HAP-1 (cell line): Measurements from ENCODE around the gene CFAP92.

Experiments
- DNase-seq, 2 experiments: peaks; one replicate each; pipeline ENCODE4 v3.0.0-alpha.2; 2016 to 2020; ENCODE audit warnings: low spot score in 2 of 2
- H3K27me3 ChIP-seq: fragments of 250-450 bp; sonication (Bioruptor Pico); 2 replicates; pipeline ENCODE4 v1.5.1; 2020; ENCODE audit warnings: low read depth, mild to moderate bottlenecking, moderate library complexity
- H3K36me3 ChIP-seq: fragments of 250-450 bp; sonication (Bioruptor Pico); replicated peaks from 2 replicates; pipeline ENCODE4 v1.5.1; 2020; ENCODE audit warnings: mild to moderate bottlenecking
- H3K4me1 ChIP-seq: fragments of 250-450 bp; sonication (Bioruptor Pico); 2 replicates; pipeline ENCODE4 v1.5.1; 2020; ENCODE audit warnings: mild to moderate bottlenecking
- H3K4me3 ChIP-seq: fragments of 250-450 bp; sonication (Bioruptor Pico); 2 replicates; pipeline ENCODE4 v1.5.1; 2020; ENCODE audit warnings: mild to moderate bottlenecking, moderate library complexity
- H3K9me3 ChIP-seq: fragments of 250-450 bp; sonication (Bioruptor Pico); 2 replicates; pipeline ENCODE4 v1.5.1; 2020; ENCODE audit warnings: mild to moderate bottlenecking, moderate library complexity
- in situ Hi-C: fragments of 300-500 bp; cut with MboI; formaldehyde crosslinking; loops from 3 replicates; pipeline ENCODE4 v1.14.3; 2020; ENCODE audit warnings: low sequenced_read_pairs, inconsistent platforms, mixed read lengths

Gene CFAP92

DNA sequence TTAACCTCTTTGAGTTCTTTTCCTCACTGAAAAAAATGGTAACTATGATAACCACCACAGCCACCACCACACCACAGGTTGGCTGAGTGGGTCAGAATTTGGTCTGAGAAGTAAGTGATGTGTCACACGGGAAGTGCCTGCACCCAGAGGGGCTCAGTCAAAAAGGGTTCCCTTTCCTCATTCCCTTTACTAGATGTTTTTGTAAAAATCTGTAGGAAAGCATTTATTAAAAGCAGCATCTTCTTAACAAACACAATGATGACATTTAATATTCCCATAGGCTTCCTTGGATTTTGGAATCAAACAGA, 23.2 kb downstream of the CFAP92 start:
- H3K4me1 ChIP-seq, result no peaks in the 10 kb centered on the region
- H3K9me3 ChIP-seq, result no peaks in the 10 kb centered on the region
- no peak for DNase-seq
- in situ Hi-C loops, result loop anchor here (5.0 kb wide), 1 partner anchor 277 kb away; the partner anchor contains the start of gene COPG1
- H3K27me3 ChIP-seq, result no peaks in the 10 kb centered on the region; the same call in 1 of the 2 replicates
- no peaks in the 10 kb centered on the region for H3K36me3 ChIP-seq
- no peak overlapping the region for H3K4me3 ChIP-seq

DNA sequence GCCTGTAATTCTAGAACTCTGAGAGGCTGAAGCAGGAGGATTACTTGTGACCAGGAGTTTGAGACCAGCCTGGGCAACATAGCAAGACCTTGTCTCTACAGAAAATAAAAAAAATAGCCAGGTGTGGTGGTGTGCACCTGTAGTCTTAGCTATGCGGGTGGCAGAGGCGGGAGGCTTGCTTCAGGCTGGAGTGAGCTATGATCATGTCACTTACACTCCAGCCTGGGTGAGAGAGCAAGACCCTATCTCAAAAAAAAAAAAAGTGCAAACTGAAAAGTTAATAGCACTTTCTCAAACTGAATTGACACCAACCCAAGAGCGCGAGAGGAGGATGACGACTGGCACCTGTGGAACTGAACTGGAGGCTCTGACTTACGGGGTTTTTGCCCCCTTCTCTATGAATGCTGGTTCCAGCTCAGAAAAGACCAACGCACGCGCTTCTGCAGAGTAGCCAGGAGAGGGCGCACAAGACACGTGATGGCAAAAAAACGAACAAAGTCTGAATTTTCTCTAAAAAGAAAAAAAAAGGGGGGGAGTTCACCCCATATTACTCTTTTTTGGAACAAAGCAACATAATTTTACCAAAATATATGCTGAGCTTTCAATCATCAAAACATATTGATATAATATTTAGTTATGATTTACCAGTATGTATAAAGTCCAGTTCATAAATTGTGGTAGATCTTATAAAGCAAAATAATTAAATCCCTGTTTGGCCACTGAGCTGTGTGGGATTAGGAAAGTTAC, 23.7 kb downstream of the CFAP92 start:
- Histone ChIP-seq H3K9me3 (no peaks in the 10 kb centered on the region), H3K4me3 (no peak overlapping the region), H3K36me3 (no peaks in the 10 kb centered on the region), H3K4me1 (no peaks in the 10 kb centered on the region), H3K27me3 (no peaks in the 10 kb centered on the region)
- in situ Hi-C loops, result loop anchor here (5.0 kb wide), 1 partner anchor 277 kb away; the partner anchor contains the start of gene COPG1
- DNase-seq, result peak; percentile 41 to 74

DNA sequence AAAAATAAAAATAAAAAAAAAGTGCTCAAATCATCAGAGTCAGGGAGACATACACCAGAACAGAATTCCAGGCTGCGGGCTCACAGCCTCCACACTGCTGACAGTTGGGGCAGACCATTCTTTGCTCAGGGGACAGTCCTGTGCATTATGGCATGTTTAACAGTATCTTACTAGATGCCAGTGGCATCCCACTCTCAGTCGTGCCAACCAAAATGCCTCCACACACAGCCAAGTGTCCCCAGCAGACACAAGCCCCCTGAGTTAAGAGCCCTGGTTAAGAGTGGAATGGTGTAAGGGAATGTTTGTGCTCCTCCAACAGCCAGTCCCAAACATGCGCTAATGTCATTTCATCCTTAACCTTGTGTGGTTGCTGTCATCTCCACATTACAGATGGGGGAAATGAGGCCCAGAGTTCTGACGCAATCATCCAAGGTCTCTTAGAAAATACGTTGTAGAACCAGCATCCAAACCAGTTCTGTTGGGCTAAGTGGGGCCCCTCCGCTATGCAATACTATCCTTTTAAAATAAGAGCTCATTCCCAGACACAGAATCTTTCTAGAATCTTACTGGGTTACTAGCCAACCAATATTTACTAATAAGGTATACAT, 26.0 kb downstream of the CFAP92 start:
- DNase-seq, result no peak
- no peaks in the 10 kb centered on the region for H3K9me3 ChIP-seq
- H3K4me3 ChIP-seq, result no peak overlapping the region
- H3K36me3 ChIP-seq, result no peaks in the 10 kb centered on the region
- H3K27me3 ChIP-seq, result no peaks in the 10 kb centered on the region
- in situ Hi-C loops, result no loop called here
- H3K4me1 ChIP-seq, result no peaks in the 10 kb centered on the region

DNA sequence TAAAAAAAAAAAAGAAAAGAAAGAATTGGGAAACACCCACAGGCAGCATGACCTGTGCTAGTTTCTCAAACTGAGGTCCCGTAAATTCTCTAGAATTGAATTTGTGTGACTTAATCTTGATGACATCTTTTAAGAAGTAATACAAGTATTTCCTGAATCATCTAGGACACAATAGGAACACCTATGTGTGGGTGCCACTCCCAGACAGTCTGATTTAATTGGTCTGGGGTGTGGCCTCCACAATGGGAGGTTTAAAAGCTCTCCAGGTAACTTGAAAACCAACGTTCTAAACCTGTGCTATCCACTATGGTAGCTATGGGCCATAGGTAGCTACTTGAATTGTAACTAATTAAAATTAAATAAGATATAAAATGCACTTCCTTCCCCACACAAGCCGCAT, 28.1 kb downstream of the CFAP92 start:
- Histone ChIP-seq H3K9me3 (no peaks in the 10 kb centered on the region), H3K27me3 (peaks cover 6% of the 10 kb centered on the region), H3K4me1 (no peaks in the 10 kb centered on the region), H3K36me3 (no peaks in the 10 kb centered on the region), H3K4me3 (no peak overlapping the region)
- in situ Hi-C loops, result no loop called here
- no peak for DNase-seq

DNA sequence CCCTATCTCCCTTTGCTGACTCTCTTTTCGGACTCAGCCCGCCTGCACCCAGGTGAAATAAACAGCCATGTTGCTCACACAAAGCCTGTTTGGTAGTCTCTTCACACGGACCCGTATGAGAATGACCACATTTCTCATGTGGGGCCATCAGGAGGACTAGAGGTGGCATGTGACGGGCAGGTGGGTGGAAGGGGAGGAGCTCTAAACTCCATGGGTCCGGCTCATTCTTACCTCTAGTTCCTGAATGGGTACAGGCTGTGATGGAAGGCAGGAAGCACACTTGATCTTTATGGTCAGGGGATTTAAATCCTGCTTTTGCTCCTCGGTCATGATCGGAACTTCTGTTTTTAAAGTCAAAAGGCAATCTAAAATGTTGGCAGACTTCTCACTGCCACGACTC, 28.6 kb downstream of the CFAP92 start:
- DNase-seq, result no peak
- in situ Hi-C loops, result no loop called here
- Histone ChIP-seq H3K27me3 (peaks cover 11% of the 10 kb centered on the region), H3K4me1 (no peaks in the 10 kb centered on the region), H3K9me3 (no peaks in the 10 kb centered on the region), H3K4me3 (no peak overlapping the region), H3K36me3 (no peaks in the 10 kb centered on the region)

DNA sequence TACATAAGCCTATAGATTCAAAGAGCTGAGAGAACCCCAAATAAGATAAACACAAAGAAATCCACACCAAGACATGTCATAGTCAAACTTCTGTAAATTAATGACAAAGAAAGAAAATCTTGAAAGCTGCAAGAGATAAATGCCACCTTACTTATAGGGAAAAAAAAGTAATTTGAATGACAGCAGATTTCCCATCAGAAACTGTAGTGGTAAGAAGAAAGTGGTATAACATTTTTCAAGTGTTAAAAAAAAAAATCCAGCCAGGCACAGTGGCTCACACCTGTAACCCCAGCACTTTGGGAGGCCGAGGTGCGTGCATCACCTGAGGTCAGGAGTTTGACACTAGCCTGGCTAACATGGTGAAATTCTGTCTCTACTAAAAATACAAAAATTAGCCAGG, 37.4 kb downstream of the CFAP92 start:
- H3K27me3 ChIP-seq, result peaks cover 21% of the 10 kb centered on the region
- H3K9me3 ChIP-seq, result no peaks in the 10 kb centered on the region; the same call in 1 of the 2 replicates
- no peak for DNase-seq
- no peaks in the 10 kb centered on the region for H3K36me3 ChIP-seq
- no peaks in the 10 kb centered on the region for H3K4me1 ChIP-seq
- in situ Hi-C loops, result no loop called here
- H3K4me3 ChIP-seq, result no peak overlapping the region

DNA sequence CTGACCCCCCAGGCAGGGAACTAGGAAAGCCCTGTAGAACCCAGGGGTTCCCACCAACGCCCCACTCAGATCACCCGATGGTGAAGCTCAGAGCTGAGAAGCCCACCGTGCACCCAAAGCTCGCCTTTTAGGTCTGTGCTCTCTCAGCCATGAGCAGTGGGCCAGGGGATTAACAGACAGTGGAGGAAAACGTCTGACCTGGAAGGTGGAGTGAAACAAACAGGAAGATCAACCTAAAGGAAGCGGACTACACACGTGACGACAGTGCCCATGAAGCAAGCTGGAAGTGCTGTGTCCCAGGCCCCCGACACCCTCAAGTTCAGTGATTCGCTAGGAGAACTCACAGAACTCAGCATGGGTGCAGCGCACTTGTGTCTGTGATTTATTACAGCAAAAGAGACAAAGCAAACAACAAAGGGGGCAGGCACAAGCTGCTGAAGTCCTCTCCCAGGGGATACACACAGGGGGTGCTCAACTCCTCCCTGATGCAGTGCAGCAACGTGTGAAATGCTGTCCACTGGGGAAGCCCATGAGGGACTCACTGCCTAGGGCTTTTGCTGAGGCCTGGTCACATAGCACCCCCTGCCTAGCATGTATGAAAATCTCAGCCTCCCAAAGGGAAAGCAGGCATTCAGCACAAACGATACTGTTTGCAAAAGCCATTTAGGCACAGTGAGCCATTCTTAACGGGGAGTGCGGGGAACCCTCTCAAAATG, 43.5 kb downstream of the CFAP92 start:
- no peak for DNase-seq
- Histone ChIP-seq H3K9me3 (no peaks in the 10 kb centered on the region), H3K4me1 (no peaks in the 10 kb centered on the region), H3K27me3 (peaks cover 2% of the 10 kb centered on the region; the same call in 1 of the 2 replicates), H3K36me3 (no peaks in the 10 kb centered on the region), H3K4me3 (no peak overlapping the region)
- in situ Hi-C loops, result no loop called here

DNA sequence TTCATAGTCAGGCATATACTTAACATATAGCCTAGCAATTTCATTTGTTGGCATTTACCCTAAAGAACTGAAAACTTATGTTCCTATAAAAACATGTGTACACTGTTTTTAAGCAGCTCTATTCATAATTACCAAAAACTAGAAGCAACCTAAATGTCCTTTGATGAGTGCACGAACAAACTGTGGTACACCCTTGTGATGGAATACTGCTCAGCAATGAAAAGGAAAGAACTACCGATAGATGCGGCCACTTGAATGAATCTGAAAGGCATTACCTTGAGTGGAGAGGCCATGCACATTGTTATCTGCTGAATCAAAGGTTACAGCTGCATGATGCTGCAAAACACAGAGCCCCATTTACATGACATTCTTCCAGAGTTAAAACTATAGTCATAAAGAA, 44.7 kb downstream of the CFAP92 start:
- Histone ChIP-seq H3K27me3 (peaks cover 2% of the 10 kb centered on the region; the same call in 1 of the 2 replicates), H3K36me3 (no peaks in the 10 kb centered on the region), H3K4me1 (no peaks in the 10 kb centered on the region), H3K4me3 (no peak overlapping the region), H3K9me3 (no peaks in the 10 kb centered on the region)
- in situ Hi-C loops, result no loop called here
- DNase-seq, result no peak

DNA sequence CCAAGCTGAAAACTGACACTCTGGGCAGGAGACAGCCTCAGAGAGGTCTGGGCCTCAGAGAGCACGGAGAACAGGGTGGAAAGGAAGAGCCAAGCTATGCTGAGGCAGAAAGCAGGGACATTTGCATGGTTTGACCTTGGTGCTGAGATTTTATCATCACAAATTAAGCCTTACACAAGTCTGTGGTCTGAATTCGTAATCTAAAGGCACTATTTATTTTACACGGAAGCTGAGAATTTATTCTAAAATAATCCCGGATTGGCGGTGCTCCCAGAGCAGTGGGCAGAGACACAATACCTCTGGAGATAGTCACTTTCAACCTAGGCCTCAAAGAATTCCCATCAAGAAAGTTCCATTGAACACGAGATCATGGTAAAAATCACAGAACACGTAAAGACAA, 47.5 kb downstream of the CFAP92 start:
- H3K27me3 ChIP-seq, result peaks cover 2% of the 10 kb centered on the region; the same call in 1 of the 2 replicates
- no peak for DNase-seq
- no peaks in the 10 kb centered on the region for H3K36me3 ChIP-seq
- H3K4me1 ChIP-seq, result no peaks in the 10 kb centered on the region
- in situ Hi-C loops, result no loop called here
- H3K9me3 ChIP-seq, result no peaks in the 10 kb centered on the region
- no peak overlapping the region for H3K4me3 ChIP-seq

DNA sequence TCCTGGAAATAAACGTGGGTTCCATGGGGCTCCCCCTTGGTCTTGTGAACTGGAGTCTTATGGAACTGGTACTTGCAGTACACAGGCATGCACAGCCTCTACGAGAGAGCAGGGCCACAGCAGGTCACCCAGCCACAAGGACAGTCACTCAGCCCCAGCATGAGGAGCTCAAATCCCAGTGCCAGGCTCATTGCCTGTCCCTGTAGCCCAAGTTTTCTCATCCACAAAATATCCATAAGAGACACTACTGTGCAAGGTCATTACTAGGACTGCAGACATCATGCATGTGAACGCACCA, 48.0 kb downstream of the CFAP92 start:
- Histone ChIP-seq H3K36me3 (no peaks in the 10 kb centered on the region), H3K4me1 (no peaks in the 10 kb centered on the region), H3K9me3 (no peaks in the 10 kb centered on the region), H3K4me3 (no peak overlapping the region), H3K27me3 (peaks cover 2% of the 10 kb centered on the region; the same call in 1 of the 2 replicates)
- DNase-seq, result no peak
- in situ Hi-C loops, result no loop called here

DNA sequence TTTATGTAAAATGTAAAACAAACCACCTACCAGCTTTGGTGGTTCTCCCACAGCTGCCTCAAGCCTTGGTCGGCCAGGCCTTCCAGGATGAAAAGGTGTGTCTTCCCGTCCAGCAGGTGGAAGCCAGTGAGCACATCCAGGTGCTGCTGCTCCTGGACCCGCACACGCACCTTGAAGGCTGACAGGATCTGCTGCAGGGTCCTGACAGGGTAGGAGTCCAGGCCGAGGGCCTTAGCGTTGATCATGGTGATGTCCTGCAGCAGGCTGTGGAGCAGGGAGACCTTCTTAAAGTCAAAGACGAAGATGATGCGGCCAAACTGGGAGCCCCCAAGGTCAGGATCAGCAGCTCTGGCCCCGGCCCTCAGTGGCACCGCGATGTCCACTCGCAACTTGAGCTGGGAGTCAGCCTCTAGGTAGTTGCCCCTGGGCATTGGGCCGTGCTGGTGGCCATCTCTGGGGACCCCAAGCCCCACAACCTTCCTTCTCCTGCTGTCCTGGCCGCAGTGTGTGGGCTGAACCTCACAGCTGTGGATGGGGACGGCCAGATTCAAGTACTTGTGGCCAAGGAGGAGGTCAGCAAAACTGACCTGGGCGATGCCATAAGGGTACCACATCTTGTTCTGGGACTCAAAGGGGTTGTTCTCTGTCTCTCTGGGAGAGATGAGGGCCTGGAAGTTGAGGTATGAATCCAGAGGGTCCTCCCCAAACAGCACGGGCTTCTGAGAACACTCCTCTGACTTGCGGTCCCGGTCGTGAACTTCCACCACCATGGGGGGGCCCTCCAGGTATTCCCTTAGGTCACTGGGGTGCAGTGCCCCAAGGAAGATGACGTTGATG, 48.6 kb downstream of the CFAP92 start:
- in situ Hi-C loops, result no loop called here
- Histone ChIP-seq H3K27me3 (peaks cover 2% of the 10 kb centered on the region; the same call in 1 of the 2 replicates), H3K36me3 (no peaks in the 10 kb centered on the region), H3K4me1 (no peaks in the 10 kb centered on the region), H3K4me3 (no peak overlapping the region), H3K9me3 (no peaks in the 10 kb centered on the region)
- no peak for DNase-seq

DNA sequence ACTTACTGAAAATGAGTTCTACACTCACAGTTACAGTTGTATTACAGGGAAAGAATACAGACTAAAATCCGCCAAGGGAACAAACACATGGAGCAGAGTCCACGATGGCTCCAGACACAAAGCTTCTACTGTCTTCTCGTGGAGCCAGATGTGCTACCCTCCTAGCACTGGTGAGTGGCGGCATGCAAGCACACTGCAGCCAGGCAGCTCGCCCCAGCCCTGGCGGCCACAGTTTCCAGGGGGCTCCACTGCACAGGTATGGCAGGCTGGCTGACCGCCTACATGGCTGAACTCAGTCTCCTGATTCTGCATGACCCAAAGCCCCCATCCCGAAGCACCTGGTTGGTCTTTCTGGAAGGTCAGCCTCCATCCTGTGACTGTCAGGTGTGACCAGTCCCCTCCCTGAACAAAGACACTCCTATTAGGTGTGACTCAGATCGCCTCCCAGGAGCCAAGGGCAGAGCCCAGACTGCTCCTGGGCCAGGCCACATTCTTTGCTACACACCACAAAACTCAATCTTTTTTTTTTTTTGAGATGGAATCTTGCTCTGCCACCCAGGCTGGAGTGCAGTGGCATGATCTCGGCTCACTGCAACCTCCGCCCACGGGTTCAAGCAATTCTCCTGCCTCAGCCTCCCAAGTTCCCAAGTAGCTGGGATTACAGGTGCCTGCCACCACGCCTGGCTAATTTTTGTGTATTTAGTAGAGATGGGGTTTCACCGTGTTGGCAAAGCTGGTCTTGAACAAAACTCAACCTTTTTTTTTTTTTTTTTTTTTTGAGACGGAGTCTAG, 51.5 kb downstream of the CFAP92 start:
- no peaks in the 10 kb centered on the region for H3K4me1 ChIP-seq
- no peak for DNase-seq
- no peaks in the 10 kb centered on the region for H3K36me3 ChIP-seq
- no peaks in the 10 kb centered on the region for H3K9me3 ChIP-seq
- no peak overlapping the region for H3K4me3 ChIP-seq
- H3K27me3 ChIP-seq, result no peaks in the 10 kb centered on the region
- in situ Hi-C loops, result no loop called here

DNA sequence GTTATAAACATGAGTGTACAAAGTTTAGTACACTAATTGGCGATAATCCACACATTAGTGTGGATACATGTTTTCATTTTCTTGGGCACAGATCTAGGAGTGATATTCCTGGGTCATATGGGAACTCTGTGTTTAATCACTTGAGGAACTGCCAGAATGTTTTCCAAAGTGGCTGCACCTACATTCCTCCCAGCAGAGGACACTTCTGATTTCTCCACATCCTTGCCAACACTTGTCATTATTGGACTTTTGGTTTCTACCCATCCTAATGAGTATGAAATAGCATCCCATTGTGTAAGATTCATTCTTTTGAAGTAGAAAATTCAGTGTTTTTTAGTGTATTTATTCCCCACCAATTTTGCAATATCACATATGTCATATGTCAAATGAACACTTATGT, 53.6 kb downstream of the CFAP92 start:
- in situ Hi-C loops, result no loop called here
- H3K4me1 ChIP-seq, result no peaks in the 10 kb centered on the region
- DNase-seq, result no peak

More for the DNA sequence above, 53.6 kb downstream of the CFAP92 start:
- Histone ChIP-seq H3K4me3 (no peak overlapping the region), H3K27me3 (no peaks in the 10 kb centered on the region), H3K36me3 (no peaks in the 10 kb centered on the region), H3K9me3 (no peaks in the 10 kb centered on the region)
